K562 (cell line): ENCODE results near the gene SLC4A3. TPM values are rescaled to one million over a fixed set of nuclear protein-coding genes. Genes with fewer than 3 reads are reported as not detected.

Experiments
- ATAC-seq: fragments of 200-7000 bp; cut with Tn5 transposase; 3 replicates; pipeline ENCODE4 v1.9.1; 2020; ENCODE audit warnings: moderate library complexity
- BruUV-seq: library from RNA; stranded (reverse); fragments of 400-500 nt; replicated peaks from 2 replicates; lab custom pipeline; 2021; lab: Mats Ljungman, UMichigan
- CTCF ChIA-PET: fragments of 300-600 bp; formaldehyde crosslinking; extraction: SDS; loops from one replicate; lab custom pipeline; 2021; ENCODE audit warnings: low intra/inter-chr PET ratio; lab: Yijun Ruan, JAX
- POLR2A ChIA-PET: fragments of 300-600, 350-650 bp; sonication (Branson Sonifier 250); formaldehyde crosslinking; extraction: SDS; loops from one replicate; lab custom pipeline; 2021; ENCODE audit warnings: antibody characterized with exemption, inconsistent platforms; lab: Yijun Ruan, JAX
- DNase-seq, 4 experiments: peaks; one replicate each; pipeline versions ENCODE4 v3.0.0 to v3.0.0-alpha.2; 2011 to 2018; ENCODE audit warnings: low spot score in 3 of 4, mixed read lengths in 3 of 4; ENCODE audit errors: extremely low read depth in 1 of 4
- FAIRE-seq: peaks from 2 replicates; lab custom pipeline; 2011; peaks lifted over from hg19 to GRCh38; lab: Jason Lieb, UNC
- H2AFZ ChIP-seq: 2 replicates; pipeline ENCODE4 v1.6.0; 2011; ENCODE audit warnings: low read depth, low read length, control low read depth, inconsistent platforms
- H3K27ac ChIP-seq: fragments of 200-600 bp; 3 replicates; pipeline ENCODE4 v1.8.0; 2011; ENCODE audit warnings: low read depth, mild to moderate bottlenecking, control low read depth, inconsistent platforms, low read length, moderate library complexity, mixed read lengths; ENCODE audit errors: extremely low read depth
- H3K27me3 ChIP-seq, 2 experiments: fragments of 300-600 bp in 1 of 2; 2 replicates in 1 of 2; 3 replicates in 1 of 2; pipeline versions ENCODE4 v1.6.0 to v1.8.0; 2011; ENCODE audit warnings: inconsistent platforms in 2 of 2, low read length in 2 of 2, mild to moderate bottlenecking in 1 of 2, mixed read lengths in 1 of 2, moderate library complexity in 1 of 2; ENCODE audit not compliant: control insufficient read depth in 2 of 2, insufficient read depth in 2 of 2
- H3K36me3 ChIP-seq: fragments of 300-600 bp; 3 replicates; pipeline ENCODE4 v1.8.0; 2011; ENCODE audit warnings: mild to moderate bottlenecking, low read length, inconsistent platforms; ENCODE audit not compliant: control insufficient read depth, insufficient read depth
- H3K4me1 ChIP-seq, 2 experiments: fragments of 200-600 bp in 1 of 2; replicated peaks in 1 of 2; 2 replicates in 1 of 2; 3 replicates in 1 of 2; pipeline versions ENCODE4 v1.5.1 to v1.8.0; 2011; ENCODE audit warnings: inconsistent platforms in 2 of 2, low read length in 2 of 2, mild to moderate bottlenecking in 1 of 2, mixed read lengths in 1 of 2, moderate library complexity in 1 of 2; ENCODE audit not compliant: control insufficient read depth in 2 of 2, insufficient read depth in 2 of 2
- H3K4me2 ChIP-seq: 2 replicates; pipeline ENCODE4 v1.6.1; 2011; ENCODE audit warnings: low read length, control low read depth, inconsistent platforms, mixed read lengths; ENCODE audit not compliant: insufficient read depth
- H3K4me3 ChIP-seq: fragments of 200-600 bp; sonication (generic), shearing (Covaris generic); 2 replicates; pipeline ENCODE4 v1.5.1; 2016; ENCODE audit warnings: control low read depth, inconsistent platforms
- H3K79me2 ChIP-seq: fragments of 200-600 bp; 3 replicates; pipeline ENCODE4 v1.8.0; 2011; ENCODE audit warnings: low read length, inconsistent platforms; ENCODE audit not compliant: control insufficient read depth, insufficient read depth
- H3K9ac ChIP-seq, 2 experiments: 2 replicates each; pipeline versions ENCODE4 v1.6.0 to v1.6.1; 2011; ENCODE audit warnings: low read depth in 2 of 2, low read length in 2 of 2, control low read depth in 1 of 2, inconsistent platforms in 1 of 2, mild to moderate bottlenecking in 1 of 2, mixed read lengths in 1 of 2; ENCODE audit not compliant: insufficient read depth in 1 of 2
- H3K9me1 ChIP-seq: one replicate; pipeline ENCODE4 v1.6.0; 2011; ENCODE audit warnings: inconsistent platforms, mild to moderate bottlenecking, low read length, moderate library complexity; ENCODE audit not compliant: control insufficient read depth, insufficient read depth
- H3K9me3 ChIP-seq: replicated peaks from 2 replicates; pipeline ENCODE4 v1.5.1; 2011; ENCODE audit warnings: low read depth, low read length, inconsistent platforms; ENCODE audit not compliant: control insufficient read depth, insufficient read depth
- H4K20me1 ChIP-seq: replicated peaks from 2 replicates; pipeline ENCODE4 v1.6.1; 2011; ENCODE audit warnings: low read length, inconsistent platforms, mixed read lengths; ENCODE audit not compliant: control insufficient read depth, insufficient read depth
- ATF1 ChIP-seq, 2 experiments: fragments of 450-650 bp in 1 of 2; IDR thresholded peaks; 2 replicates each; pipeline ENCODE4 v1.6.1; 2016; ENCODE audit warnings: missing compliant biosample characterization in 1 of 2, missing genetic modification characterization in 1 of 2
- CBX1 ChIP-seq: sonication (generic); IDR thresholded peaks from 2 replicates; pipeline ENCODE4 v1.6.1; 2016; ENCODE audit warnings: antibody characterized with exemption, low read depth, mild to moderate bottlenecking
- EHMT2 ChIP-seq: fragments of 450-650 bp; IDR thresholded peaks from 2 replicates; pipeline ENCODE4 v1.6.1; 2018; ENCODE audit warnings: antibody characterized with exemption
- HCFC1 ChIP-seq: IDR thresholded peaks from 2 replicates; pipeline ENCODE4 v1.6.1; 2012; ENCODE audit warnings: low read depth, low read length, improper control_type of control experiment
- KDM1A ChIP-seq, 2 experiments: fragments of 450-650 bp; IDR thresholded peaks; 2 replicates each; pipeline ENCODE4 v1.6.1; 2016; ENCODE audit warnings: mild to moderate bottlenecking in 2 of 2
- MAFK ChIP-seq: IDR thresholded peaks from 2 replicates; pipeline ENCODE4 v1.6.1; 2011; ENCODE audit warnings: low read length, improper control_type of control experiment
- PHTF2 ChIP-seq: fragments of 250-450 bp; sonication (Bioruptor Pico); IDR thresholded peaks from 2 replicates; pipeline ENCODE4 v1.5.0; 2021; ENCODE audit warnings: mild to moderate bottlenecking
- POLR2AphosphoS2 ChIP-seq: IDR thresholded peaks from 2 replicates; pipeline ENCODE4 v1.6.1; 2012; ENCODE audit warnings: low read length, improper control_type of control experiment
- PTTG1 ChIP-seq: fragments of 450-650 bp; IDR thresholded peaks from 2 replicates; pipeline ENCODE4 v1.6.1; 2016; ENCODE audit warnings: low read depth, mild to moderate bottlenecking, missing genetic modification characterization, missing compliant biosample characterization
- ZNF274 ChIP-seq: IDR thresholded peaks from 2 replicates; pipeline ENCODE4 v1.6.1; 2011; ENCODE audit warnings: low read depth, mild to moderate bottlenecking, low read length, moderate library complexity, borderline replicate concordance
- ZZZ3 ChIP-seq: fragments of 450-650 bp; IDR thresholded peaks from 2 replicates; pipeline ENCODE4 v1.6.1; 2016; ENCODE audit warnings: antibody characterized with exemption, mild to moderate bottlenecking, moderate library complexity
- WGBS: fragments of 100-300 bp; shearing (Covaris generic); methylation state at CpG from one replicate; pipeline ENCODE4 v1.1.6; 2016; ENCODE audit warnings: low coverage, mixed read lengths; ENCODE audit not compliant: insufficient coverage; ENCODE audit errors: missing lambda C conversion rate; 5-methylcytosine and 5-hydroxymethylcytosine counted together
- in situ Hi-C: fragments of 300-500 bp; cut with MboI; formaldehyde crosslinking; loops from 4 replicates; pipeline ENCODE4 v1.15.0; 2018; ENCODE audit warnings: inconsistent platforms, mixed read lengths
- intact Hi-C: fragments of 100-400 bp; cut with micrococcal nuclease; formaldehyde crosslinking; loops from 2 replicates; pipeline ENCODE4 v1.14.2; 2022
- polyA plus RNA-seq, 8 experiments: library from polyadenylated mRNA; depleted of rRNA in 4 of 8; stranded (reverse) in 5 of 8; unstranded in 3 of 8; fragments of >200 nt; fragmentation: Nextera tagmentation in 2 of 8; fragmentation: Illumina TruSeq in 1 of 8; extraction: Ambion mirVana in 2 of 8; extraction: Trizol in 1 of 8; gene quantifications; 2 replicates each; pipeline versions ENCODE4 v1.2.1 to v1.2.3, GENCODE V29; 2011 to 2014; ENCODE audit warnings: inconsistent platforms in 1 of 8, missing spikeins in 1 of 8
- total RNA-seq, 7 experiments: library from RNA; depleted of rRNA in 6 of 7; stranded (reverse); fragments of >200 nt in 6 of 7; fragmentation: Illumina TruSeq in 2 of 7; extraction: Trizol in 2 of 7; gene quantifications; 2 replicates each; pipeline versions ENCODE4 v1.2.1 to v1.2.3, GENCODE V29; 2011 to 2021; ENCODE audit warnings: low replicate concordance in 1 of 7
- TF ChIP-seq, protein P1 (sequence below), 2 experiments: fragments of 450-650 bp in 1 of 2; IDR thresholded peaks; 2 replicates each; pipeline ENCODE4 v1.6.1; 2011 to 2017; ENCODE audit warnings: low read depth in 2 of 2, antibody characterized with exemption in 1 of 2, borderline replicate concordance in 1 of 2, low read length in 1 of 2, mild to moderate bottlenecking in 1 of 2, mixed read lengths in 1 of 2; ENCODE audit not compliant: control insufficient read depth in 1 of 2
- TF ChIP-seq, protein P2 (sequence below): fragments of 450-650 bp; IDR thresholded peaks from 2 replicates; pipeline ENCODE4 v1.6.1; 2018; ENCODE audit warnings: mild to moderate bottlenecking, low read depth; ENCODE audit not compliant: partially characterized antibody
- TF ChIP-seq, protein P3 (sequence below): fragments of 450-650 bp; formaldehyde crosslinking; IDR thresholded peaks from 2 replicates; pipeline ENCODE4 v1.4.0; 2022; ENCODE audit warnings: missing genetic modification characterization
- TF ChIP-seq, protein P4 (sequence below): sonication (generic); formaldehyde crosslinking; IDR thresholded peaks from 2 replicates; pipeline ENCODE4 v1.8.0; 2022; ENCODE audit warnings: mild to moderate bottlenecking, low read depth, missing genetic modification reagents

The SLC4A3 gene
- total and polyA plus RNA-seq, 9 of the 15 experiments (the other 6 are each of a cell fraction or from before 2014, with no cell fraction given): 0.04 to 0.31 (median 0.16) TPM; not detected in 5

DNA sequence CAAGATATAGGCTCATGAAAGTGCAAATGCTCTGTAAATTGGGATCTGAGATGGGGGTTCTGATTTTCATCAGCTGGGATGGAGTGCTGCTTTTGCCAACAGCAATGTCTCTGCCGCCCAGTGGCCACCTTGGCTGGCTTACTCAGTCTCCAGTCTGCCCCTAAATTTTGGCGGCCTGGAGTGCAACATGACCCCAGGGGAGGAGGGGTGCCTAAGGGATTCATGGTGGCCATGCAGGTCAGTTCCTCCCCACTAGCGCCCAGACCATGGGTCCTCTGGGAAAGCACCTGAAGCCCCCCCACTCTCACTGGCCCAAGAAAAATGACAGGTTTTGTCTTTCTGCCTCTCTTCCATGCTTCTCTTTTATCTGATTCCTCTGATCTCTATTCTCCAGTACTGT lies 45.0 kb downstream of the SLC4A3 start (continued):
- TF ChIP-seq, protein P1, sequence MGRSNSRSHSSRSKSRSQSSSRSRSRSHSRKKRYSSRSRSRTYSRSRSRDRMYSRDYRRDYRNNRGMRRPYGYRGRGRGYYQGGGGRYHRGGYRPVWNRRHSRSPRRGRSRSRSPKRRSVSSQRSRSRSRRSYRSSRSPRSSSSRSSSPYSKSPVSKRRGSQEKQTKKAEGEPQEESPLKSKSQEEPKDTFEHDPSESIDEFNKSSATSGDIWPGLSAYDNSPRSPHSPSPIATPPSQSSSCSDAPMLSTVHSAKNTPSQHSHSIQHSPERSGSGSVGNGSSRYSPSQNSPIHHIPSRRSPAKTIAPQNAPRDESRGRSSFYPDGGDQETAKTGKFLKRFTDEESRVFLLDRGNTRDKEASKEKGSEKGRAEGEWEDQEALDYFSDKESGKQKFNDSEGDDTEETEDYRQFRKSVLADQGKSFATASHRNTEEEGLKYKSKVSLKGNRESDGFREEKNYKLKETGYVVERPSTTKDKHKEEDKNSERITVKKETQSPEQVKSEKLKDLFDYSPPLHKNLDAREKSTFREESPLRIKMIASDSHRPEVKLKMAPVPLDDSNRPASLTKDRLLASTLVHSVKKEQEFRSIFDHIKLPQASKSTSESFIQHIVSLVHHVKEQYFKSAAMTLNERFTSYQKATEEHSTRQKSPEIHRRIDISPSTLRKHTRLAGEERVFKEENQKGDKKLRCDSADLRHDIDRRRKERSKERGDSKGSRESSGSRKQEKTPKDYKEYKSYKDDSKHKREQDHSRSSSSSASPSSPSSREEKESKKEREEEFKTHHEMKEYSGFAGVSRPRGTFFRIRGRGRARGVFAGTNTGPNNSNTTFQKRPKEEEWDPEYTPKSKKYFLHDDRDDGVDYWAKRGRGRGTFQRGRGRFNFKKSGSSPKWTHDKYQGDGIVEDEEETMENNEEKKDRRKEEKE (IDR thresholded peaks at IDR 0.05; ENCODE audit: borderline replicate concordance in 1 of 2, control insufficient read depth in 1 of 2, low read depth in 2 of 2, low read length in 1 of 2): no peak
- TF ChIP-seq, protein P2, sequence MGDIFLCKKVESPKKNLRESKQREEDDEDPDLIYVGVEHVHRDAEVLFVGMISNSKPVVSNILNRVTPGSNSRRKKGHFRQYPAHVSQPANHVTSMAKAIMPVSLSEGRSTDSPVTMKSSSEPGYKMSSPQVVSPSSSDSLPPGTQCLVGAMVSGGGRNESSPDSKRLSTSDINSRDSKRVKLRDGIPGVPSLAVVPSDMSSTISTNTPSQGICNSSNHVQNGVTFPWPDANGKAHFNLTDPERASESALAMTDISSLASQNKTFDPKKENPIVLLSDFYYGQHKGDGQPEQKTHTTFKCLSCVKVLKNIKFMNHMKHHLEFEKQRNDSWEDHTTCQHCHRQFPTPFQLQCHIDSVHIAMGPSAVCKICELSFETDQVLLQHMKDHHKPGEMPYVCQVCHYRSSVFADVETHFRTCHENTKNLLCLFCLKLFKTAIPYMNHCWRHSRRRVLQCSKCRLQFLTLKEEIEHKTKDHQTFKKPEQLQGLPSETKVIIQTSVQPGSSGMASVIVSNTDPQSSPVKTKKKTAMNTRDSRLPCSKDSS: no peak
- TF ChIP-seq, protein P3, sequence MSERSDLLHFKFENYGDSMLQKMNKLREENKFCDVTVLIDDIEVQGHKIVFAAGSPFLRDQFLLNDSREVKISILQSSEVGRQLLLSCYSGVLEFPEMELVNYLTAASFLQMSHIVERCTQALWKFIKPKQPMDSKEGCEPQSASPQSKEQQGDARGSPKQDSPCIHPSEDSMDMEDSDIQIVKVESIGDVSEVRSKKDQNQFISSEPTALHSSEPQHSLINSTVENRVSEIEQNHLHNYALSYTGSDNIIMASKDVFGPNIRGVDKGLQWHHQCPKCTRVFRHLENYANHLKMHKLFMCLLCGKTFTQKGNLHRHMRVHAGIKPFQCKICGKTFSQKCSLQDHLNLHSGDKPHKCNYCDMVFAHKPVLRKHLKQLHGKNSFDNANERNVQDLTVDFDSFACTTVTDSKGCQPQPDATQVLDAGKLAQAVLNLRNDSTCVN (CRISPR knock-in tag): no peak

DNA sequence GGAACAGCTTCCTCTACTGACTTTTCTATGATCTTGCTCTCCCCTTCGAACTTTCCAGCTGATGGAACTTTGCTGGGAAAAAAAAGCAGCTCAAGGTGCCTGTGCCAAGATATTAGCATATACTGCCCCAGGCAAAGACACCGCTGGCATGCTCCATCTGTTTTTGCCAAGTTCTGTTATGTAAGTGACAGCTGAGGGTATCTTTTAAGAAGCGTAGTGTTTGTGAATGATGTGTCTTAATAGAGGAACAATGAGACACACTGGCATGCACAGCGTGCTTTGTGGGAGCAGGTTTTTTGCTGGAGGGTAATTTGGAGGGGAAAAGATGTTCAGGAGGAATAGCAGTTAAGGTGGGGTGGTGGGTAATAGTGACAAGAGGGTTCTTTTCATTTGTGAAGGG lies 47.8 kb downstream of the SLC4A3 start:
- ATAC-seq (no peak), FAIRE-seq (no peak), DNase-seq (no peak)
- in situ Hi-C loops (no loop called here), intact Hi-C loops (no loop called here)
- Histone ChIP-seq H2AFZ (no peak overlapping the region), H3K9me1 (no peaks in the 10 kb centered on the region), H3K27ac (no peak overlapping the region), H3K79me2 (no peaks in the 10 kb centered on the region), H3K27me3 (no peaks in the 10 kb centered on the region), H3K4me2 (no peak overlapping the region), H3K4me1 (no peaks in the 10 kb centered on the region), H3K9ac (no peak overlapping the region), H3K9me3 (no peaks in the 10 kb centered on the region), H3K4me3 (no peak overlapping the region), H3K36me3 (no peaks in the 10 kb centered on the region), H4K20me1 (no peaks in the 10 kb centered on the region)
- WGBS: 12% methylated on average over 4 of the region's 4 CpGs
- CTCF ChIA-PET: no interaction called here
- POLR2A ChIA-PET: interaction anchor here (2.1 kb wide), 1 partner anchor 11 kb away, joined by 10 read pairs; no protein-coding TSS in a partner anchor
- BruUV-seq: no TSS peak
- TF ChIP-seq ZNF274: no peak
- TF ChIP-seq KDM1A (IDR thresholded peaks at IDR 0.05): no peak
- TF ChIP-seq HCFC1: no peak
- TF ChIP-seq POLR2AphosphoS2: no peak
- TF ChIP-seq ATF1 (CRISPR knock-in tag; IDR thresholded peaks at IDR 0.05): no peak
- TF ChIP-seq ATF1 (tag; IDR thresholded peaks at IDR 0.05): no peak
- TF ChIP-seq EHMT2: no peak
- TF ChIP-seq ZZZ3: no peak
- TF ChIP-seq, protein P4, sequence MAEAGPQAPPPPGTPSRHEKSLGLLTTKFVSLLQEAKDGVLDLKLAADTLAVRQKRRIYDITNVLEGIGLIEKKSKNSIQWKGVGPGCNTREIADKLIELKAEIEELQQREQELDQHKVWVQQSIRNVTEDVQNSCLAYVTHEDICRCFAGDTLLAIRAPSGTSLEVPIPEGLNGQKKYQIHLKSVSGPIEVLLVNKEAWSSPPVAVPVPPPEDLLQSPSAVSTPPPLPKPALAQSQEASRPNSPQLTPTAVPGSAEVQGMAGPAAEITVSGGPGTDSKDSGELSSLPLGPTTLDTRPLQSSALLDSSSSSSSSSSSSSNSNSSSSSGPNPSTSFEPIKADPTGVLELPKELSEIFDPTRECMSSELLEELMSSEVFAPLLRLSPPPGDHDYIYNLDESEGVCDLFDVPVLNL (CRISPR knock-in tag): no peak
- no peak for TF ChIP-seq PHTF2 (CRISPR knock-in tag)
- no peak for TF ChIP-seq MAFK
- no peak for TF ChIP-seq PTTG1
- TF ChIP-seq CBX1: no peak
